ENCODE data around the gene ZNF385C. TPM values are rescaled to one million over a fixed set of nuclear protein-coding genes. Genes with fewer than 3 reads are reported as not detected.

The ZNF385C gene
- total RNA-seq, 1 experiment from 2014 or later: 4.0 TPM

DNA sequence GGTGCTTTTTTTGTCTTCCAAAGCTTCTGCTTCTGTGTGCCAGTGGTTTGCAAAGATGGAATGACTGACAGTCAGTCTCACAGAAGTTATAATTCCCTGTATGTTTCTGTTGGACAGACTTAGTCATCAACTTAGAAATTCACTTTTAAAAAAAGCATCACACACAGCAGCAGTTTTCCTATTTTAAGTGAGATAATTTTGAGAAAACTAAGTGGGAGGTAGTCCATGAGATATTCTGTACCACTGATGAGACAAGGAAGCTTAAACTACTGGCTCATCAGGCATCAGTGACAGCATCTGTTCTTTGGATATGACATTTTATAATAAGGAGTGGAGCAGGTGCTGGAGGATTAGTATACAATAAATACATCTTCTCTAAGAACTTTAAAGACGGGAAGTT is 111.6 kb downstream of the ZNF385C start:
- no peaks in the 10 kb centered on the region for H3K27me3 Mint-ChIP-seq (ENCODE audit: unreplicated experiment)
- H3K9me3 Mint-ChIP-seq (ENCODE audit: low read depth, unreplicated experiment): no peaks in the 10 kb centered on the region
- no peak overlapping the region for H3K4me3 Mint-ChIP-seq (ENCODE audit: low read depth, unreplicated experiment)
- CTCF ChIA-PET: interaction anchor here (1.8 kb wide), 1 partner anchor 16 kb away, joined by 3 read pairs; no protein-coding TSS in a partner anchor
- intact Hi-C loops (cut with micrococcal nuclease; ENCODE audit: unreplicated experiment): no loop called here
- no peak for DNase-seq
- BruUV-seq (replicated peaks): no TSS peak
- H3K4me1 Mint-ChIP-seq (ENCODE audit: low read depth, unreplicated experiment): peaks cover 17% of the 10 kb centered on the region
- TF ChIP-seq, protein P1, sequence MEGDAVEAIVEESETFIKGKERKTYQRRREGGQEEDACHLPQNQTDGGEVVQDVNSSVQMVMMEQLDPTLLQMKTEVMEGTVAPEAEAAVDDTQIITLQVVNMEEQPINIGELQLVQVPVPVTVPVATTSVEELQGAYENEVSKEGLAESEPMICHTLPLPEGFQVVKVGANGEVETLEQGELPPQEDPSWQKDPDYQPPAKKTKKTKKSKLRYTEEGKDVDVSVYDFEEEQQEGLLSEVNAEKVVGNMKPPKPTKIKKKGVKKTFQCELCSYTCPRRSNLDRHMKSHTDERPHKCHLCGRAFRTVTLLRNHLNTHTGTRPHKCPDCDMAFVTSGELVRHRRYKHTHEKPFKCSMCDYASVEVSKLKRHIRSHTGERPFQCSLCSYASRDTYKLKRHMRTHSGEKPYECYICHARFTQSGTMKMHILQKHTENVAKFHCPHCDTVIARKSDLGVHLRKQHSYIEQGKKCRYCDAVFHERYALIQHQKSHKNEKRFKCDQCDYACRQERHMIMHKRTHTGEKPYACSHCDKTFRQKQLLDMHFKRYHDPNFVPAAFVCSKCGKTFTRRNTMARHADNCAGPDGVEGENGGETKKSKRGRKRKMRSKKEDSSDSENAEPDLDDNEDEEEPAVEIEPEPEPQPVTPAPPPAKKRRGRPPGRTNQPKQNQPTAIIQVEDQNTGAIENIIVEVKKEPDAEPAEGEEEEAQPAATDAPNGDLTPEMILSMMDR (IDR thresholded peaks at IDR 0.05; ENCODE audit: unreplicated experiment): no peak
- no peak overlapping the region for H3K27ac Mint-ChIP-seq (ENCODE audit: unreplicated experiment)
- H3K36me3 Mint-ChIP-seq (ENCODE audit: insufficient read depth, unreplicated experiment): peaks cover 98% of the 10 kb centered on the region

GRCh38 chr17:41985919-41986318 is 112.4 kb downstream of the ZNF385C start:
- no peaks in the 10 kb centered on the region for H3K27me3 Mint-ChIP-seq (ENCODE audit: unreplicated experiment)
- no peaks in the 10 kb centered on the region for H3K9me3 Mint-ChIP-seq (ENCODE audit: low read depth, unreplicated experiment)
- no TSS peak for BruUV-seq (replicated peaks)
- H3K4me1 Mint-ChIP-seq (ENCODE audit: low read depth, unreplicated experiment): peaks cover 12% of the 10 kb centered on the region
- no peak for DNase-seq
- TF ChIP-seq, protein P1 (IDR thresholded peaks at IDR 0.05; ENCODE audit: unreplicated experiment): no peak
- CTCF ChIA-PET: interaction anchor here (0.6 to 1.8 kb wide), 3 partner anchors 17 to 231 kb away, joined by 3 to 5 read pairs (median 3); no protein-coding TSS in a partner anchor
- intact Hi-C loops (cut with micrococcal nuclease; ENCODE audit: unreplicated experiment): no loop called here
- no peak overlapping the region for H3K27ac Mint-ChIP-seq (ENCODE audit: unreplicated experiment)
- peaks cover 99% of the 10 kb centered on the region for H3K36me3 Mint-ChIP-seq (ENCODE audit: insufficient read depth, unreplicated experiment)
- no peak overlapping the region for H3K4me3 Mint-ChIP-seq (ENCODE audit: low read depth, unreplicated experiment)

DNA sequence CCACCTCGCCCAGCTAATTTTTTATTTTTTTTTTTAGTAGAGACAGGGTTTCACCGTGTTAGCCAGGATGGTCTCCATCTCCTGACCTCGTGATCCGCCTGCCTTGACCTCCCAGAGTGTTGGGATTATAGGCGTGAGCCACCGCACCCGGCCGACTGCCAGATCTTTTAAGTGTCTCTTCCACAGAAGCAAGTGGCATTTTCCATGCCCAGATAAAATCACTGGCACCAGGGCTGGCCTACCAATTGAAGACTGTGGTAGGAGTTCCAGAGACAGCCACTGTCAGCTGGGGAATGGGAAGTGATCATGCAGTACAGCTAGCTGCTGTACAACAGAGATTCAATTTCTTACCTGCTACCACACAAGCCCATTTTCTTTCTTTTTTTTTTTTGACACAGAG is 113.8 kb downstream of the ZNF385C start:
- no peak for DNase-seq
- intact Hi-C loops (cut with micrococcal nuclease; ENCODE audit: unreplicated experiment): no loop called here
- Mint-ChIP-seq H3K4me3 (ENCODE audit: low read depth, unreplicated experiment) (no peak overlapping the region), H3K4me1 (ENCODE audit: low read depth, unreplicated experiment) (no peaks in the 10 kb centered on the region), H3K36me3 (ENCODE audit: insufficient read depth, unreplicated experiment) (peaks cover 99% of the 10 kb centered on the region), H3K27me3 (ENCODE audit: unreplicated experiment) (no peaks in the 10 kb centered on the region), H3K9me3 (ENCODE audit: low read depth, unreplicated experiment) (no peaks in the 10 kb centered on the region), H3K27ac (ENCODE audit: unreplicated experiment) (no peak overlapping the region)
- CTCF ChIA-PET: no interaction called here
- no TSS peak for BruUV-seq (replicated peaks)
- TF ChIP-seq, protein P1 (IDR thresholded peaks at IDR 0.05; ENCODE audit: unreplicated experiment): no peak

DNA sequence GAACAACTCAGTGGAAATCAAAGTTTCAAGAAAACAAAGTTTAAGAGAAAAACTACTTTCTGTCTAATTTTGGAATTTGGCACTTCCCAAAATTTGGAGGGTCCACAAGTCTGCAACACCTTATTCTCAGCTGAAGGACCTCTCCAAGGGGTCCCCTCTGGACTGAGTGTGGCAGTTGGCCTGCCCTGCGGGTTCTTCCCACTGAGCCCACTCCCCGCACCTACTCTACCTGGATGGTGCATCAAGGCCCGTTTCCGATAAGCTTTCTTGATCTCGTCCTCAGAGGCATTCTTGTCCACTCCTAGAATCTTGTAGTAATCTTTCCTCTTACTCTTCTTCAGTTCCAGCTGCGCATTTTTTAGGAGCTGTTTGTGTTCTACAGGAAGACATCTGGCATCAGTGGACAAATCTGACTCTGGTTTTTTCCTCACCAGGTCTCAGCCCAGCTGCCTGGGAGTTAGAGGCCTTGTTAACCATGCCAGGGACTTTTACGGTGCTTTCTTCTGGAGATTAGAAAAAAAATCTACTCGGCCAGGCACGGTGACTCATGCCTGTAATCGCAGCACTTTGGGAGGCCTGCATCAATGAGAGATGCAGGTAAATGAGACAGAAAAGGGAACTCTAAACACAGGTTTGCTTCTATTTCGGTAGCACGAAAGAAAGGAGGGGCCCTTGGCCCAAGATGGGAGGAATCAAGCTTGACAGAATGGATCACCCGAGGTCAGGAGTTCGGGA is 116.1 kb downstream of the ZNF385C start:
- CTCF ChIA-PET: interaction anchor here (0.6 to 1.3 kb wide), 3 partner anchors 35 to 564 kb away, joined by 3 read pairs; partner anchors contain the start of gene DNAJC7
- intact Hi-C loops (cut with micrococcal nuclease; ENCODE audit: unreplicated experiment): no loop called here
- Mint-ChIP-seq H3K9me3 (ENCODE audit: low read depth, unreplicated experiment) (no peaks in the 10 kb centered on the region), H3K4me3 (ENCODE audit: low read depth, unreplicated experiment) (no peak overlapping the region), H3K36me3 (ENCODE audit: insufficient read depth, unreplicated experiment) (peaks cover 97% of the 10 kb centered on the region), H3K27me3 (ENCODE audit: unreplicated experiment) (no peaks in the 10 kb centered on the region), H3K27ac (ENCODE audit: unreplicated experiment) (no peak overlapping the region), H3K4me1 (ENCODE audit: low read depth, unreplicated experiment) (peaks cover 12% of the 10 kb centered on the region)
- BruUV-seq (replicated peaks): no TSS peak
- no peak for DNase-seq
- TF ChIP-seq, protein P1 (IDR thresholded peaks at IDR 0.05; ENCODE audit: unreplicated experiment): no peak
